Measurements from ENCODE around the gene VSIG8. TPM values are rescaled to one million over a fixed set of nuclear protein-coding genes. Genes with fewer than 3 reads are reported as not detected.

The VSIG8 gene
- total and polyA plus RNA-seq, 2 donors (not counting 1 experiment from before 2014, with no cell fraction given), result not detected

- ChIA-PET POLR2A (no interaction called here), CTCF (interaction anchor here (1.1 to 1.3 kb wide), 2 partner anchors 14 to 29 kb away, joined by 3 to 4 read pairs; no protein-coding TSS in a partner anchor)
- ATAC-seq (ENCODE audit: low read depth) (no peak), DNase-seq (no peak)
- peaks cover 18% of the 10 kb centered on the region for H3K4me1 Mint-ChIP-seq
- H3K9me3 ChIP-seq (ENCODE audit: control extremely low read depth in 1 of 3, control insufficient read depth in 2 of 3, insufficient read depth in 1 of 3, low read length in 2 of 3), result peaks cover 0 to 6% (median 0%) of the 10 kb centered on the region in 3 donors
- H3K36me3 ChIP-seq (replicated peaks in 1 of 2; ENCODE audit: control extremely low read depth in 1 of 2, control insufficient read depth in 1 of 2, extremely low read depth in 1 of 2, insufficient read depth in 2 of 2, low read length in 1 of 2), result no peaks in the 10 kb centered on the region
- peaks cover 6 to 25% of the 10 kb centered on the region in 2 donors for H3K4me1 ChIP-seq (ENCODE audit: control insufficient read depth in 2 of 2, insufficient read depth in 2 of 2, low read length in 2 of 2)
- H2AFZ ChIP-seq (ENCODE audit: insufficient read depth, low read depth, low read length, poor library complexity, severe bottlenecking), result no peak overlapping the region
- no peak overlapping the region for H3K4me2 ChIP-seq (replicated peaks; ENCODE audit: low read depth, low read length, poor library complexity, severe bottlenecking)
- peaks cover 0 to 8% (median 3%) of the 10 kb centered on the region in 4 experiments for H3K27me3 ChIP-seq (replicated peaks in 1 of 4; ENCODE audit: control extremely low read depth in 1 of 4, control insufficient read depth in 3 of 4, insufficient read depth in 4 of 4, low read length in 3 of 4)
- TF ChIP-seq EZH2 (IDR thresholded peaks at IDR 0.05; ENCODE audit: borderline replicate concordance, insufficient read depth, low read depth, low read length, poor library complexity, severe bottlenecking) (no peak), CTCF (IDR thresholded peaks at IDR 0.05) (no peak)
- WGBS (ENCODE audit: insufficient coverage), result 40% methylated on average over 2 of the region's 3 CpGs
- no peaks in the 10 kb centered on the region for H3K9me3 Mint-ChIP-seq (ENCODE audit: insufficient read depth)
- no peak overlapping the region for H3K27ac Mint-ChIP-seq
- H3K4me3 ChIP-seq (ENCODE audit: control extremely low read depth in 1 of 5, extremely low read depth in 1 of 5, insufficient read depth in 1 of 5, low read depth in 2 of 5, low read length in 4 of 5), result no peak overlapping the region
- no peaks in the 10 kb centered on the region for H4K20me1 ChIP-seq (ENCODE audit: control insufficient read depth, insufficient read depth, low read length, poor library complexity, severe bottlenecking)
- no peak overlapping the region for H3K9ac ChIP-seq (ENCODE audit: low read length)
- no peaks in the 10 kb centered on the region for H3K79me2 ChIP-seq (ENCODE audit: control insufficient read depth, insufficient read depth, low read length)
- intact Hi-C loops (cut with micrococcal nuclease), result no loop called here
- H3K27me3 Mint-ChIP-seq, result peaks cover 23% of the 10 kb centered on the region
- no peak overlapping the region for H3K27ac ChIP-seq (ENCODE audit: low read length in 2 of 2)
- H3K4me3 Mint-ChIP-seq, result no peak overlapping the region
Observed at GRCh38 chr1:159827549-159827948, 34.9 kb downstream of the VSIG8 start.

GRCh38 chr1:159827102-159827490, 35.4 kb downstream of the VSIG8 start:
- CTCF ChIA-PET, result interaction anchor here (0.9 to 1.3 kb wide), 3 partner anchors 14 to 30 kb away, joined by 3 to 4 read pairs (median 3); no protein-coding TSS in a partner anchor

More at GRCh38 chr1:159827102-159827490, 35.4 kb downstream of the VSIG8 start:
- Mint-ChIP-seq H3K27me3 (peaks cover 28% of the 10 kb centered on the region), H3K4me3 (no peak overlapping the region), H3K9me3 (ENCODE audit: insufficient read depth) (no peaks in the 10 kb centered on the region), H3K27ac (no peak overlapping the region), H3K4me1 (peaks cover 18% of the 10 kb centered on the region)
- peaks cover 0 to 8% (median 3%) of the 10 kb centered on the region in 4 experiments for H3K27me3 ChIP-seq (replicated peaks in 1 of 4; ENCODE audit: control extremely low read depth in 1 of 4, control insufficient read depth in 3 of 4, insufficient read depth in 4 of 4, low read length in 3 of 4)
- WGBS (ENCODE audit: insufficient coverage), result 94% methylated on average over 3 of the region's 6 CpGs
- TF ChIP-seq CTCF (IDR thresholded peaks at IDR 0.05) (no peak), EZH2 (IDR thresholded peaks at IDR 0.05; ENCODE audit: borderline replicate concordance, insufficient read depth, low read depth, low read length, poor library complexity, severe bottlenecking) (no peak)
- H3K4me1 ChIP-seq (ENCODE audit: control insufficient read depth in 2 of 2, insufficient read depth in 2 of 2, low read length in 2 of 2), result peaks cover 6 to 25% of the 10 kb centered on the region in 2 donors
- H3K79me2 ChIP-seq (ENCODE audit: control insufficient read depth, insufficient read depth, low read length), result no peaks in the 10 kb centered on the region
- H3K4me2 ChIP-seq (replicated peaks; ENCODE audit: low read depth, low read length, poor library complexity, severe bottlenecking), result no peak overlapping the region
- H3K4me3 ChIP-seq (ENCODE audit: control extremely low read depth in 1 of 5, extremely low read depth in 1 of 5, insufficient read depth in 1 of 5, low read depth in 2 of 5, low read length in 4 of 5), result no peak overlapping the region
- H3K27ac ChIP-seq (ENCODE audit: low read length in 2 of 2), result no peak overlapping the region
- POLR2A ChIA-PET, result no interaction called here
- DNase-seq (no peak), ATAC-seq (ENCODE audit: low read depth) (no peak)
- intact Hi-C loops (cut with micrococcal nuclease), result no loop called here
- no peaks in the 10 kb centered on the region for H3K36me3 ChIP-seq (replicated peaks in 1 of 2; ENCODE audit: control extremely low read depth in 1 of 2, control insufficient read depth in 1 of 2, extremely low read depth in 1 of 2, insufficient read depth in 2 of 2, low read length in 1 of 2)
- H2AFZ ChIP-seq (ENCODE audit: insufficient read depth, low read depth, low read length, poor library complexity, severe bottlenecking), result no peak overlapping the region
- H3K9ac ChIP-seq (ENCODE audit: low read length), result no peak overlapping the region
- H4K20me1 ChIP-seq (ENCODE audit: control insufficient read depth, insufficient read depth, low read length, poor library complexity, severe bottlenecking), result no peaks in the 10 kb centered on the region
- peaks cover 0 to 6% (median 0%) of the 10 kb centered on the region in 3 donors for H3K9me3 ChIP-seq (ENCODE audit: control extremely low read depth in 1 of 3, control insufficient read depth in 2 of 3, insufficient read depth in 1 of 3, low read length in 2 of 3)
